HepG2 (cell line): Measurements from ENCODE around the gene BTBD19. TPM values are rescaled to one million over a fixed set of nuclear protein-coding genes. Genes with fewer than 3 reads are reported as not detected.

ENCODE experiments used
- ARNT2 ChIP-seq: sonication (generic); formaldehyde crosslinking; IDR thresholded peaks from 2 replicates; pipeline ENCODE4 v1.8.0; 2022; ENCODE audit warnings: mild to moderate bottlenecking, low read depth, missing genetic modification reagents, moderate library complexity
- EHMT2 ChIP-seq: fragments of 200-600 bp; sonication (generic); IDR thresholded peaks from 2 replicates; pipeline ENCODE4 v1.7.0; 2017; ENCODE audit warnings: antibody characterized with exemption, low read depth, low read length, borderline replicate concordance
- ESRRA ChIP-seq: sonication (generic); formaldehyde crosslinking; IDR thresholded peaks from 2 replicates; pipeline ENCODE4 v1.5.1; 2020; ENCODE audit warnings: mild to moderate bottlenecking, low read depth, missing genetic modification reagents
- IRF2 ChIP-seq: IDR thresholded peaks from 2 replicates; pipeline ENCODE4 v1.6.1; 2018; ENCODE audit warnings: missing genetic modification reagents, missing compliant biosample characterization
- JUNB ChIP-seq: sonication (generic); formaldehyde crosslinking; IDR thresholded peaks from 2 replicates; pipeline ENCODE4 v1.8.0; 2022; ENCODE audit warnings: missing genetic modification reagents, mild to moderate bottlenecking, borderline replicate concordance
- MEIS2 ChIP-seq: sonication (generic); formaldehyde crosslinking; IDR thresholded peaks from 2 replicates; pipeline ENCODE4 v1.9.0; 2021; ENCODE audit warnings: mild to moderate bottlenecking, missing genetic modification reagents
- NCOA1 ChIP-seq: sonication (generic); formaldehyde crosslinking; IDR thresholded peaks from 2 replicates; pipeline ENCODE4 v1.9.0; 2021; ENCODE audit warnings: missing genetic modification reagents
- NCOA2 ChIP-seq: sonication (generic); formaldehyde crosslinking; IDR thresholded peaks from 2 replicates; pipeline ENCODE4 v1.8.0; 2022; ENCODE audit warnings: inconsistent platforms
- NR2F1 ChIP-seq, 2 experiments: fragments of 450-650 bp in 1 of 2; formaldehyde crosslinking in 1 of 2; IDR thresholded peaks; 2 replicates each; pipeline versions ENCODE4 v1.5.0 to v1.6.1; 2016 to 2020; ENCODE audit warnings: mild to moderate bottlenecking in 1 of 2, missing compliant biosample characterization in 1 of 2, missing genetic modification reagents in 1 of 2, moderate library complexity in 1 of 2
- POGZ ChIP-seq: sonication (generic); formaldehyde crosslinking; IDR thresholded peaks from 2 replicates; pipeline ENCODE4 v1.4.0; 2020; ENCODE audit warnings: mild to moderate bottlenecking, missing genetic modification reagents
- POLR2A ChIP-seq, 2 experiments: IDR thresholded peaks; 2 replicates each; pipeline ENCODE4 v1.6.1; 2011; ENCODE audit warnings: low read depth in 2 of 2, low read length in 2 of 2, mild to moderate bottlenecking in 1 of 2, moderate library complexity in 1 of 2; ENCODE audit not compliant: insufficient read depth in 1 of 2
- ZNF124 ChIP-seq: sonication (generic); formaldehyde crosslinking; IDR thresholded peaks from 2 replicates; pipeline ENCODE4 v1.4.0; 2020; ENCODE audit warnings: missing genetic modification reagents
- ZNF235 ChIP-seq: sonication (generic); formaldehyde crosslinking; IDR thresholded peaks from 2 replicates; pipeline ENCODE4 v1.8.1; 2023; ENCODE audit warnings: mild to moderate bottlenecking, missing genetic modification reagents, borderline replicate concordance
- ZNF496 ChIP-seq: sonication (generic); formaldehyde crosslinking; IDR thresholded peaks from 2 replicates; pipeline ENCODE4 v1.8.1; 2023; ENCODE audit warnings: mild to moderate bottlenecking, moderate library complexity, missing genetic modification reagents; ENCODE audit not compliant: insufficient replicate concordance
- ZNF552 ChIP-seq: sonication (generic); formaldehyde crosslinking; IDR thresholded peaks from 2 replicates; pipeline ENCODE4 v1.9.0; 2022; ENCODE audit warnings: missing genetic modification reagents, mild to moderate bottlenecking, borderline replicate concordance
- ZNF558 ChIP-seq: sonication (generic); formaldehyde crosslinking; IDR thresholded peaks from 2 replicates; pipeline ENCODE4 v1.9.0; 2022; ENCODE audit warnings: mild to moderate bottlenecking, missing genetic modification reagents, borderline replicate concordance
- polyA plus RNA-seq, 8 experiments: library from polyadenylated mRNA; depleted of rRNA in 3 of 8; stranded (reverse) in 7 of 8; unstranded in 1 of 8; fragments of >200 nt; fragmentation: Illumina TruSeq in 4 of 8; extraction: Trizol in 4 of 8; gene quantifications; 2 replicates each; pipeline versions ENCODE4 v1.2.1 to v1.2.3, GENCODE V29; 2011 to 2016; ENCODE audit warnings: low read depth in 4 of 8, missing spikeins in 1 of 8, mixed read lengths in 1 of 8; ENCODE audit not compliant: insufficient read depth in 1 of 8
- total RNA-seq, 5 experiments: library from RNA; depleted of rRNA; stranded (reverse); fragments of >200 nt; fragmentation: Illumina TruSeq; extraction: Trizol; gene quantifications; 2 replicates each; pipeline ENCODE4 v1.2.3, GENCODE V29; 2016; ENCODE audit warnings: low read depth in 1 of 5
- TF ChIP-seq, protein P1 (sequence below), 2 experiments: fragments of 450-650 bp in 1 of 2; sonication (generic) in 1 of 2; formaldehyde crosslinking in 1 of 2; IDR thresholded peaks; 2 replicates each; pipeline versions ENCODE4 v1.6.1 to v1.8.0; 2016 to 2022; ENCODE audit warnings: antibody characterized with exemption in 1 of 2, mild to moderate bottlenecking in 1 of 2, missing genetic modification reagents in 1 of 2
- TF ChIP-seq, protein P2 (sequence below): sonication (generic); formaldehyde crosslinking; IDR thresholded peaks from 2 replicates; pipeline ENCODE4 v1.9.0; 2021; ENCODE audit warnings: missing genetic modification reagents, borderline replicate concordance

The BTBD19 gene
- total and polyA plus RNA-seq, 2 of the 13 experiments (the other 11 are each of a cell fraction or from before 2014, with no cell fraction given): 2.7 to 6.7 TPM

DNA sequence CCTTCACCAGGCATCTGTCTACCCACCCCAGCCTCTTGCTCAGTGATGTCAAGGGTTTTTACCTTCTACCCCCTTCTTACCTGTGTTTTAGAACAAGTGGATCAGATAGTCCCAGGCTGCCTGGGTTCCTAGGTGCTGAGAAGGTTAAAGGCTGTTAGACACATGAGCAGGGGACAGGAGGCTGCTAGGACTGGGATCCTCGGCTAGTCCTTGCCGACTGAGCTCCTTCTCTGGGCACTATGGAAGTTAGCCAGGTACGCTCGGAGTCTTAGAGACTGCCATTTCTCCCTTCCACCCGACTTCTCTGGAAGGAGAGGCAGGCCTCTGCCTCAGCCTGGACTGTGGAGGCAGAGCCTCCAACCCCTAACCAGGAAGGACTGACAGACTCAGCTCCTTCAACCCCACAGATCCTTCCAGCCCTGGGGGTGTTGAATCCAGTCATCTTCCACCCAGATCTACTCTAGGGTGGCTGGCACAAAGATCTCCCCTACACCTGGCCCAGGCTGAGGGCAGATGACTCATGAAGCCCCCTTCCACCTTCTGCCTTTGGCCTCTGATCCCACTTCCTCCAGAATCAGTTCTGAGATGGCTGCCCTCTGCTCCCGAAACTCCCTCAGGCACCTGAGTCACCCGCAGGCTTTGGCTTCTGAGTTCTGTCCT is 1.5 kb upstream of the BTBD19 start, which contains the start of gene DYNLT4 (continued):
- TF ChIP-seq, protein P1, sequence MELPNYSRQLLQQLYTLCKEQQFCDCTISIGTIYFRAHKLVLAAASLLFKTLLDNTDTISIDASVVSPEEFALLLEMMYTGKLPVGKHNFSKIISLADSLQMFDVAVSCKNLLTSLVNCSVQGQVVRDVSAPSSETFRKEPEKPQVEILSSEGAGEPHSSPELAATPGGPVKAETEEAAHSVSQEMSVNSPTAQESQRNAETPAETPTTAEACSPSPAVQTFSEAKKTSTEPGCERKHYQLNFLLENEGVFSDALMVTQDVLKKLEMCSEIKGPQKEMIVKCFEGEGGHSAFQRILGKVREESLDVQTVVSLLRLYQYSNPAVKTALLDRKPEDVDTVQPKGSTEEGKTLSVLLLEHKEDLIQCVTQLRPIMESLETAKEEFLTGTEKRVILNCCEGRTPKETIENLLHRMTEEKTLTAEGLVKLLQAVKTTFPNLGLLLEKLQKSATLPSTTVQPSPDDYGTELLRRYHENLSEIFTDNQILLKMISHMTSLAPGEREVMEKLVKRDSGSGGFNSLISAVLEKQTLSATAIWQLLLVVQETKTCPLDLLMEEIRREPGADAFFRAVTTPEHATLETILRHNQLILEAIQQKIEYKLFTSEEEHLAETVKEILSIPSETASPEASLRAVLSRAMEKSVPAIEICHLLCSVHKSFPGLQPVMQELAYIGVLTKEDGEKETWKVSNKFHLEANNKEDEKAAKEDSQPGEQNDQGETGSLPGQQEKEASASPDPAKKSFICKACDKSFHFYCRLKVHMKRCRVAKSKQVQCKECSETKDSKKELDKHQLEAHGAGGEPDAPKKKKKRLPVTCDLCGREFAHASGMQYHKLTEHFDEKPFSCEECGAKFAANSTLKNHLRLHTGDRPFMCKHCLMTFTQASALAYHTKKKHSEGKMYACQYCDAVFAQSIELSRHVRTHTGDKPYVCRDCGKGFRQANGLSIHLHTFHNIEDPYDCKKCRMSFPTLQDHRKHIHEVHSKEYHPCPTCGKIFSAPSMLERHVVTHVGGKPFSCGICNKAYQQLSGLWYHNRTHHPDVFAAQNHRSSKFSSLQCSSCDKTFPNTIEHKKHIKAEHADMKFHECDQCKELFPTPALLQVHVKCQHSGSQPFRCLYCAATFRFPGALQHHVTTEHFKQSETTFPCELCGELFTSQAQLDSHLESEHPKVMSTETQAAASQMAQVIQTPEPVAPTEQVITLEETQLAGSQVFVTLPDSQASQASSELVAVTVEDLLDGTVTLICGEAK (IDR thresholded peaks at IDR 0.05): no peak
- TF ChIP-seq, protein P1 (CRISPR knock-in tag; IDR thresholded peaks at IDR 0.05): no peak
- TF ChIP-seq ZNF496 (no peak), ESRRA (CRISPR knock-in tag) (no peak), NR2F1 (CRISPR knock-in tag; IDR thresholded peaks at IDR 0.05) (peak in 1 of 2 experiments; percentile 70; a peak in 2 of 4 replicates), JUNB (CRISPR knock-in tag) (no peak), POGZ (CRISPR knock-in tag) (no peak), ZNF552 (CRISPR knock-in tag) (no peak; the same call in 1 of the 2 replicates), ARNT2 (CRISPR knock-in tag) (no peak), ZNF235 (CRISPR knock-in tag) (no peak), ZNF124 (no peak), ZNF558 (CRISPR knock-in tag) (no peak), NCOA1 (CRISPR knock-in tag) (no peak), IRF2 (CRISPR knock-in tag) (no peak), EHMT2 (no peak), MEIS2 (CRISPR knock-in tag) (no peak), NCOA2 (no peak), POLR2A (IDR thresholded peaks at IDR 0.05; ENCODE audit: insufficient read depth in 1 of 2, low read depth in 2 of 2, low read length in 2 of 2) (peak in 1 of 2 experiments; percentile 79; a peak in 1 of 4 replicates)
- TF ChIP-seq, protein P2, sequence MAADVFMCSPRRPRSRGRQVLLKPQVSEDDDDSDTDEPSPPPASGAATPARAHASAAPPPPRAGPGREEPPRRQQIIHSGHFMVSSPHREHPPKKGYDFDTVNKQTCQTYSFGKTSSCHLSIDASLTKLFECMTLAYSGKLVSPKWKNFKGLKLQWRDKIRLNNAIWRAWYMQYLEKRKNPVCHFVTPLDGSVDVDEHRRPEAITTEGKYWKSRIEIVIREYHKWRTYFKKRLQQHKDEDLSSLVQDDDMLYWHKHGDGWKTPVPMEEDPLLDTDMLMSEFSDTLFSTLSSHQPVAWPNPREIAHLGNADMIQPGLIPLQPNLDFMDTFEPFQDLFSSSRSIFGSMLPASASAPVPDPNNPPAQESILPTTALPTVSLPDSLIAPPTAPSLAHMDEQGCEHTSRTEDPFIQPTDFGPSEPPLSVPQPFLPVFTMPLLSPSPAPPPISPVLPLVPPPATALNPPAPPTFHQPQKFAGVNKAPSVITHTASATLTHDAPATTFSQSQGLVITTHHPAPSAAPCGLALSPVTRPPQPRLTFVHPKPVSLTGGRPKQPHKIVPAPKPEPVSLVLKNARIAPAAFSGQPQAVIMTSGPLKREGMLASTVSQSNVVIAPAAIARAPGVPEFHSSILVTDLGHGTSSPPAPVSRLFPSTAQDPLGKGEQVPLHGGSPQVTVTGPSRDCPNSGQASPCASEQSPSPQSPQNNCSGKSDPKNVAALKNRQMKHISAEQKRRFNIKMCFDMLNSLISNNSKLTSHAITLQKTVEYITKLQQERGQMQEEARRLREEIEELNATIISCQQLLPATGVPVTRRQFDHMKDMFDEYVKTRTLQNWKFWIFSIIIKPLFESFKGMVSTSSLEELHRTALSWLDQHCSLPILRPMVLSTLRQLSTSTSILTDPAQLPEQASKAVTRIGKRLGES (CRISPR knock-in tag): no peak
